C4-2B (cell line): ENCODE data around the gene TASOR2.

Experiments
- ZFX ChIP-seq: fragments of 450-650 bp; IDR thresholded peaks from 2 replicates; pipeline ENCODE4 v1.6.1; 2017
- TF ChIP-seq, protein P1 (sequence below): fragments of 450-650 bp; conservative IDR thresholded peaks from 2 replicates; pipeline ENCODE4 v1.5.1; 2017; ENCODE audit warnings: mild to moderate bottlenecking

DNA sequence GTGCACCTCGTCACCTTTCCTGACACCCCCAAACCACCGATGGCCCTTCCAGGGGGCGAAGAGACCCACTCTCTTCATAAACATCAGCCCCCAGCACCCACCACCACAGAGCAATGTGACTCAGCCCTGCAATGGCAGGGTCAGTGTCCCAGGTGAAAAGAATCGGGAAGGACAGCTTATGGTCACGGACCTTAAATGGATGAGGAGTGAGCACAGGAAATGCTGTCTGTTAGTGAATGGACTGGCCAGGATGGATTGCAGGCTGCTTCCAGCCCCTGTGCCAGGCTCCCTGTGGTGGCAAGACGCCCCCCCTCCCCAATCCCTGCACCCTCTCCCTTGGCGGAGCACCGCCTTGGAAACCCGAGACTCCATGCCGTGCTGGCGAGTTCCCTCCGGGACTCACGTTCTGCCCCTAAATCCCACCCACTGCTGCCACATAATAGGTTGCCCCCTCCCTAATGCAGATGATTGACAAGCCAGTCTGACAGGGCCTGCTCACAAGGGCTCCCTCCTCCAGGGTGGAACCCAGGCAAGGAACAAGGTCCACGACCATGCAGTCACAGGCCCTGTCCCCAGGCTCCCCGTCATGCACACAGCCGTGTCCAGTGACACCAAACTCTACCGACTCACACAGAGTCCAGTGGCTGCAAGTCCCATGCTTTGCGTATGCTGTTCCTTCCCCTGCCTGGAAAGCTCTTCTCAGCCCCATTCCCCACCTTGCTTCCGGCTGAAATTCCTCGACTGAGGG, 25.6 kb upstream of the TASOR2 start:
- TF ChIP-seq, protein P1, sequence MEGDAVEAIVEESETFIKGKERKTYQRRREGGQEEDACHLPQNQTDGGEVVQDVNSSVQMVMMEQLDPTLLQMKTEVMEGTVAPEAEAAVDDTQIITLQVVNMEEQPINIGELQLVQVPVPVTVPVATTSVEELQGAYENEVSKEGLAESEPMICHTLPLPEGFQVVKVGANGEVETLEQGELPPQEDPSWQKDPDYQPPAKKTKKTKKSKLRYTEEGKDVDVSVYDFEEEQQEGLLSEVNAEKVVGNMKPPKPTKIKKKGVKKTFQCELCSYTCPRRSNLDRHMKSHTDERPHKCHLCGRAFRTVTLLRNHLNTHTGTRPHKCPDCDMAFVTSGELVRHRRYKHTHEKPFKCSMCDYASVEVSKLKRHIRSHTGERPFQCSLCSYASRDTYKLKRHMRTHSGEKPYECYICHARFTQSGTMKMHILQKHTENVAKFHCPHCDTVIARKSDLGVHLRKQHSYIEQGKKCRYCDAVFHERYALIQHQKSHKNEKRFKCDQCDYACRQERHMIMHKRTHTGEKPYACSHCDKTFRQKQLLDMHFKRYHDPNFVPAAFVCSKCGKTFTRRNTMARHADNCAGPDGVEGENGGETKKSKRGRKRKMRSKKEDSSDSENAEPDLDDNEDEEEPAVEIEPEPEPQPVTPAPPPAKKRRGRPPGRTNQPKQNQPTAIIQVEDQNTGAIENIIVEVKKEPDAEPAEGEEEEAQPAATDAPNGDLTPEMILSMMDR: no peak
- TF ChIP-seq ZFX: no peak
